Esophagus muscularis mucosa (tissue), 3 donors: ENCODE data around the gene WRNIP1.

Experiments
- CTCF ChIP-seq, 3 experiments: fragments of 200-600 bp in 2 of 3; fragments of 450-650 bp in 1 of 3; sonication (generic) in 2 of 3; IDR thresholded peaks; one replicate each; pipeline ENCODE4 v1.5.1; 2017 to 2019; ENCODE audit warnings: antibody characterized with exemption in 3 of 3, mild to moderate bottlenecking in 2 of 3, moderate library complexity in 1 of 3
- POLR2AphosphoS5 ChIP-seq, 2 donors: sonication (generic); formaldehyde crosslinking; IDR thresholded peaks; one replicate each; pipeline ENCODE4 v1.6.1; 2017; ENCODE audit warnings: antibody characterized with exemption in 2 of 2

- TF ChIP-seq CTCF (IDR thresholded peaks at IDR 0.05) (no peak), POLR2AphosphoS5 (IDR thresholded peaks at IDR 0.05) (no peak)
These were observed 9.0 kb upstream of the WRNIP1 start for GRCh38 chr6:2756241-2756640.
